ENCODE results near the gene SPAG9. TPM values are rescaled to one million over a fixed set of nuclear protein-coding genes. Genes with fewer than 3 reads are reported as not detected.
"Not testable (repeated sequence)": the region's sequence is repeated elsewhere in the genome, so short reads cannot be mapped to it uniquely, and the experiment has no call there.

The SPAG9 gene
- total RNA-seq, 1 donor from 2014 or later = 48.2 TPM

DNA sequence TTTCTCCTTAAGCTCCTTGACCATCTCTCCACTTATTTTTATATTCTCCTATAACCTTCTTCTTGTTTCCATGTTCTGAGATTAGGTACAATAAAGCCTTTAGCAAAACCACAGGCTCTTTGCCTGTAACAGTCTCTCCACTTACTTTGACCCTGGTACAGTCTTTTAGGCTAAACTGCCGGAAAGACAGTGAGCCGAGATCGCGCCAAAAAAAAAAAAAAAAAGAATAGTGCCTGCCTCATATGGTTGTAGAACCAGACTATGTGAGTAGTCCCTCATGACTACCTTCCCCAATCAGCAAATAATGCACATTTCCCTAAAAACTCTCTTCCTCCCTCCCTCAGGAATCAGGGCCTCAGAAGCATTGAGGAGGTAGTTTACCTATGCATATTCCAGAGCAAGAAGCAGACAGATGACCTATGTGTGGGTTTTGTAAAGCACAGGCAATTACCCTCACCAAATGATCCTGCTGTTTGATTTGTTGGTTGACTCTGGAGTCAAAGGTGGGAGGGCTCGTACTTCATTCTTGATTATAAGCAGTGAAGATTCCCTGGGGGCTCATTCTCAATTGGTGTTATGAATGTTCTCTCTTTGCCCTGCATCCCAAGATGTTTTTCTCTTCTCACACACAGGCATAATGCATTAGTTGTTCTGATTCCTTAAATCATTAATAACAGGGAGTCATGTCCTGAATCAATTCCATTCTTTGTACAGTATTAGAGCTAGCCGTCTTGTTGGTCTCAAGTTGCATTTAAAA lies 23.8 kb upstream of the SPAG9 start:
- intact Hi-C loops (cut with micrococcal nuclease) = no loop called here

DNA sequence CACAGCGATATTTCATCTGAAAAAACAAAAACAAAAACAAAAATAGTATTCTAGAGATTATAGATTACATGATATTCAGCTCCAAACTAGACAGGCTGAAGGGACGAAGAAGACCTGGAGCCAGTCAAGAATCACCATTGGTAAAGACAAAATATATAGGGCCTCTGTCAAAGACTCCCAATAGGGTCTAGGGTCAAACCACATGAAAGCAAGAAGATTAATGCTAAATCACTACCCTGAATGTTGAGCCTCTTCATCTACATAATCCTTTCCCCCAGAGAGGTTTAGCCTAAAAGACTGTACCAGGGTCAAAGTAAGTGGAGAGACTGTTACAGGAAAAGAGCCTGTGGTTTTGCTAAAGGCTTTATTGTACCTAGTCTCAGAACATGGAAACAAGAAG lies 21.9 kb upstream of the SPAG9 start:
- intact Hi-C loops (cut with micrococcal nuclease) = no loop called here

- intact Hi-C loops (cut with micrococcal nuclease) = no loop called here
Observed at GRCh38 chr17:51135956-51136355, 15.3 kb upstream of the SPAG9 start.

DNA sequence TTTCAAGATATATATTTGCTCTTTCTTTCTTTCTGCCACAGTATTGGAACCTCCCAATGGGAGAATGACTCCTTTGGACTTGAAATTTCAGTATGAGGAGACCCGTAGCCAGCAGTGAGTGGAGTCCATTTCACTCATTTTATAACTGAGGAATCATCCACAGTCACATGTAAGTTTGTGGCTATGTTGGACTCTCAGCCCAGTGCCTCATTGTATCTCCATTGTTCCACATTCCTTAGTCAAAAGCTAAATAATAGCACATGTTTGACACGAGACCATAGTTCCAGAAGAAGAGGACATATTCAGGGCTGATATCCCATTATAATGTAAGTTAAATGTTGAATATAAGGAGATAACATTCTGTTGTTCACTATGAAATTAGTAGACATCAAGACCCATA lies 12.7 kb upstream of the SPAG9 start:
- intact Hi-C loops (cut with micrococcal nuclease) = no loop called here

DNA sequence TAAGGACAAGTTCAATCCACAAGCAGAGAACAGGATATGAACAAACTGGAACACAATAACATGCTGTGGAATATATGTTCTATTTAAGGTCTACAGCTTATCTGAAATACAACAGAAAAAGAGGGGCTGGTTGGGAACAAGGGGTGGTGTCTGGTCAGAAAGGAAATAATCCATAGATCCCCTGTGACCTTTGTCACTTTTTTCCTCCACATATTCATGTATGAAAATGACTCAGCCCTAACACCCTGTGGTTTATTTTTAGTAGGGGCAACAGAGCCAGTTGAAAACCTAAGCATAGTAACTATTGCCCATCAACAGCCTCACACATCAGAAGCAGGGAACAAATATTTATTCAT lies 12.3 kb upstream of the SPAG9 start:
- intact Hi-C loops (cut with micrococcal nuclease) = no loop called here

DNA sequence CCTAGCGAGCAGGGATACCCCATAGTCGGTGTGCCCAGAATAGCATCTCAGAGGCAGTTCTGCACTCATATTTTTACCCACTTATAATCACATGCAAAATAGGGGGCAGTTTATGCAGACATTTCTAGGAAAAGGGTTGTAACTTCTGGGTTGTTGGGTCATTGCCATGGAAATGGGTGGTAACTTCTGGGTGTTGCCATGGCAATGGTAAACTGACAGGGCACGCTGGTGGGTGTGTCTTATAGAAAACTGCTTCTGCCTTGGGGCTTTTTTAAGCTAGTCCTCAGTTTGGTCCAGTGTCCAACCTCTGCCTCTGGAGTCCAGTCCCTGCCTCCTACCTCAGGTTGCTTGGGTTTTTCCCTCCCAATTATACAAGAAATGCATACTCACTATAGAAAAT lies 7.4 kb upstream of the SPAG9 start:
- intact Hi-C loops (cut with micrococcal nuclease) = loop anchor here (10.0 kb wide), 1 partner anchor 983 kb away; no protein-coding TSS in a partner anchor

- intact Hi-C loops (cut with micrococcal nuclease) = loop anchor here (10.0 kb wide), 1 partner anchor 980 kb away; no protein-coding TSS in a partner anchor
Observed at GRCh38 chr17:51124640-51125503, 4.2 kb upstream of the SPAG9 start.

GRCh38 chr17:51122473-51123115 lies 1.9 kb upstream of the SPAG9 start:
- intact Hi-C loops (cut with micrococcal nuclease) = loop anchor here (10.0 kb wide), 1 partner anchor 978 kb away; no protein-coding TSS in a partner anchor

DNA sequence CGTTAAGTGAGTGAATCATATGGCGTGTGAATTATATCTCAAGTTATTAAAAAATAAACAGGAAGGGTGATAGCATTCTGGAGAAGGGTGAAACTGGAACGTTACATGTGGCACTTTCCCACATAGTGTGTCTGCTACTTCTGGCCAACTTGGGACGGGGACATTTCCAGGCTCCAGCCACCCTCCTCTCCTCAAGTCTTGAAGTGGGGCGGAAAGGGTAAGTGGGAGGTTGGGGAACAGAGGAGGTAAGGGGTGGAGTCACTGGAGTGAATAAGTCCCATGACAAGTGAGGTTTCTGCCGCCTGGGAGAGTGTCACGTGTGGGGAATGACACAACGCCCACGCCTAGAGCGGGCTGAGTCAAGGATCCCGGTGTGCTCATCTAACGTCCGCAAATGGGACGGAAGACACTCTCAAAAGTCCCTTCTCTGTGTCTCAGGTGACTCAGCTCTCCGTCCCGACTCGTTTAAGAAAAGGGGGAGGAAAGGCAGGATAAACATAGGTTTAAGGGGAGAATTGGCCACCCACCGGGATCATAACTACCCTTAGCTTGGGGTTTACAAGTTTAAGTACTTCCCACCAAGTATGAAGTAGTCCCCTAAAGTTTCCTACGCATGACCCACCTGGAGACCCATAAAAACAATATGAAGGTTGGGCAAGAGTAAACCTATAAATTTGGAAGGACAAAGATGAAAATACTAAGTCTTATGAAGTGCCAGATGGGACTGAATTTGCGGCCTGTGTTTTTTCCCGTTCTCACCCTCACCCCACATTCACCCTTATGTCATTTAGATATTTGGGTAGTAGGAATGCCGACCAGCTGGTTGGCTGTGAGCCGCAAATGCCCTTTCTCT lies 1.2 kb upstream of the SPAG9 start:
- intact Hi-C loops (cut with micrococcal nuclease) = loop anchor here (1.0 to 10.0 kb wide), 5 partner anchors 25 to 977 kb away; partner anchors contain the start of genes NME1 and NME2

DNA sequence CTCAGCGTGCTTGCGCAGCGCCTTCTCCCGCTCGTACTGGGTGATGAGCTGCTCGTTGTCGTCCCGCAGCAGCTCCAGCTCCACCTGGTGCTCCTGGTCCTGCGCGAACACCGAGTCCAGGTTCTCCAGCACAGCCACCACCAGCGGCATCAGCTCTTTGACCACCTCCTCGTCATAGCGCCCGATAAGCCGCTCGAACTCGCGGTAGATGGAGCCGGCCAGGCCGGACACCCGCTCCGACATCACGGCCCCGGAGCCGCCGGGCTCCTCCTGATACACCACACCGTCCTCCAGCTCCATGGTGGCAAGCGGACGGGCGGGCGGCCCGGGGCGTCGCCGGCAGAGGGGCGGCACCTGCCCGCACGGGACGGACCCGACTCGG lies 320 bp downstream of the SPAG9 start:
- intact Hi-C loops (cut with micrococcal nuclease) = loop anchor here (2.0 to 10.0 kb wide), 2 partner anchors 24 to 976 kb away; no protein-coding TSS in a partner anchor

DNA sequence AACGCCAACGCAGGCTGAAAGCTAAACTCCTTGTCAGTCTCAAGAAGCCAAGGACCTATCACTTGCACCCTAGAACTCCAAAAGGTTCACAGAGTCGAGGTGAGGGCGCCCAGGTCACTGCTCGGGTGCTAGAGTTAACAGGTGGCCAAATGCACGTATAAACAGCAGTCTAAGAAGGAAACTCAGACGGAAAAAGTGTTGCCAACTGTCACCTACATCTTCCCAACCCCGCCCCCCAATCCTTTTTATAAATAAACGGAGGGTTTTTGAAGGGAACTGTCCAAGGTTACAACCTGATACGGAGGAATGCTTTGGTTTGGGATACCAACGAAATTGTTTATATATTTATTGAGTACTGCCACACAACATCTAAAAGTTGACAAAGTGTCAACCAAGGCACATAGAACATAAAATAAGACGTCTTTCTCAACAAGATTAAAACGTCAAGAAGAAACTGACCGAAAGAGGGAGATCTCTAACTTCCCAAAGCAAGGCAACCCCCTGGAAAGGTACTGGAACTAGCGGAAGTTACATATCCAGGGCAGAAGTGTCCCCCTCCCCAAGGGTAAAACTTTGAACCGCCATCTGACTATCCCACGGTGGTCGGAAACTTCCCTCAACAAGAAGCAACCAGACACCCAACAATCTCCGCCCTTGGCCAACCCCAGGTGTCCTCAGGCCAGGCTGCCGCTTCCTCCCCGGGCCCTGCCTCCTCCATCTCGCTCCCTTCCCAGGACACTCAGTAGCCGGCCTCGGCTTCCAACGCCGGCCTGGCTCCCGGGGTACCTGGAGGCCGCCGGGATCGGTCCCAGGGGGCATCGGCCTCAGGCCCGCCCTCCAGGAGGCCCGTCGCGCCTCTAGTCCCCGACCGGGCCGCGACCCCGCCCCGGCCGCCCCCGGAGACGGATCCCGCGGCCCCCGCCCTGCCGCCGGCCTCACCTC lies 982 bp downstream of the SPAG9 start:
- intact Hi-C loops (cut with micrococcal nuclease) = loop anchor here (1.0 to 10.0 kb wide), 3 partner anchors 23 to 975 kb away; partner anchors contain the start of gene TOB1

GRCh38 chr17:51118330-51119195 lies 2.1 kb downstream of the SPAG9 start:
- intact Hi-C loops (cut with micrococcal nuclease) = loop anchor here (1.0 kb wide), 1 partner anchor 252 kb away; the partner anchor contains the start of gene TOB1

DNA sequence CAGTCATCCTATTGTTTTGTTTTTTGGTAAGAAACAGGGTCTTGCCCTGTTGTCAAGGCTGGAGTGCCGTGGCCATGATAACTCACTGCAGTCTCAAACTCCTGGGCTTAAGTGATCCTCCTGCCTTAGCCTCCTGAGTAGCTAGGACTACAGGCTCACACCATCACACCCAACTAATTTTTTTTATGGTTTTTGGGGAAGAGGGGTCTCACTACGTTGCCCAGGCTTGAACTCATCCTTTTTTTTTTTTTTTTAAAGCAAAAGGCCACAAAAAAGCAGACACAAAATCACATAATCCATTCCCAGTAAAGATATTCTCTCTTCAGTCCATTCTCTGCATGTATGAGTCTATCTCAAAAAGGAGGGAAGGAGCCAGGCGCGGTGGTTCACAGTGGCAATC lies 5.5 kb downstream of the SPAG9 start:
- intact Hi-C loops (cut with micrococcal nuclease) = no loop called here

DNA sequence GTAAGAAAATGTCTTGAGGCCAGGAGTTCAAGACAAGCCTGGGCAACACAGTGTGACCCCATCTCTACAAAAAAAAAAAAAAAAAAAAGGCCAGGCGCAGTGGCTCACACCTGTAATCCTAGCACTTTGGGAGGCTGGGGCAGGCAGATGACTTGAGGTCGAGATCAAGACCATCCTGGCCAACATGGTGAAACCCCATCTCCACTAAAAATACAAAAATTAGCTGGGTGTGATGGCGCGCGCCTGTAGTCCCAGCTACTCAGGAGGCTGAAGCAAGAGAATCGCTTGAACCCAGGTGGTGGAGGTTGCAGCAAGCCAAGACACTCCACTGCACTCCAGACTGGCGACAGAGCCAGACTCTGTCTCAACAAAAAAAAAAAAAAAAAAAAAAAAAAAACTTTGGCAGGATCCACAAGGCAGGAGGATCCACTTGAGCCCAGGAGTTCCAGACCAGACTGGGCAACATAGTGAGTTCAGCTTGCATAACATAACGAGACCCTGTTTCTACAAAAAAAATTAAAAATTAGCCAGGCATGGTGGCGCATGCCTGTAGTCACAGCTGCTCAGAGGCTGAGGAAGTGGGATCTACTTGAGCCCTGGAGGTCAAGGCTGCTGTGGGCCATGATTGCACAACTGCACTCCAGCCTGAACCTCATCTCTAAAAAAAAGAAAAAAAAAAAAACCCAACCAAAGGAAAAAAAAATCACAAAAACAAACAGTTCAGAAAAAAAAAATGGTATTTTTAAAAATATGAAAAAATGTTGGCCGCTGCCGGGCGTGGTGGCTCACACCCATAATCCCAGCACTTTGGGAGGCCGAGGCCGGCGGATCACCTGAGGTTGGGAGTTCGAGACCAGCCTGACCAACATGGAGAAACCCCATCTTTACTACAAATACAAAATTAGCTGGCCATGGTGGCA lies 8.1 kb downstream of the SPAG9 start:
- intact Hi-C loops (cut with micrococcal nuclease) = not testable (repeated sequence)

- intact Hi-C loops (cut with micrococcal nuclease) = no loop called here
Observed at GRCh38 chr17:51107778-51108177, 12.9 kb downstream of the SPAG9 start.

GRCh38 chr17:51103451-51103850 lies 17.2 kb downstream of the SPAG9 start:
- intact Hi-C loops (cut with micrococcal nuclease) = no loop called here

- intact Hi-C loops (cut with micrococcal nuclease) = no loop called here
Observed at GRCh38 chr17:51103050-51103449, 17.6 kb downstream of the SPAG9 start.

All from T-helper 2 cell treated with Interferon-gamma antibody and Interleukin-4, amounts not matched to agents 100 ng/mL and 5 ng/mL, for 36 hours (primary cell).